ENCODE measurements around the gene SYNGR2. TPM values are rescaled to one million over a fixed set of nuclear protein-coding genes. Genes with fewer than 3 reads are reported as not detected.

SYNGR2 gene
- total and polyA plus RNA-seq, 2 donors (not counting 3 experiments of a cell fraction or from before 2014, with no cell fraction given) = 65.9 to 281 TPM

DNA sequence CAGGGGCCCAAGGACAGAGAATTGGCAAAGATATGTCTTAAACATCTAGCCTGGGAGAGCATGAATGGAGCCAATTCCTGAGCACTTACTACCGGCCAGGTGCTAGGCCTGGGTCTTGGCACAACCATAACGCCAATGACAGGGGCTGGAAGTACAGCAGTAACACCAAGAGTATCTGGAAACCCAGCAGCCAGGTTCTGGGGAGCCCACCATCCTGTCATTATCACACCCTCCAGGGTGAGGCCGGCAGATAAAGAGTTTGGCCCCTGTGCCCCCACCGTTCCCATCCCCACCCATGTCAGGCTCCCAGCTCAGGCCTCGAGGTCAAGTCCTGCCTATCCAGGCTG, 38.3 kb upstream of the SYNGR2 start:
- Histone ChIP-seq H2AFZ (ENCODE audit: low read depth, low read length) (no peak overlapping the region), H3K79me2 (ENCODE audit: control insufficient read depth, insufficient read depth, low read length) (no peaks in the 10 kb centered on the region), H3K9me3 (replicated peaks; ENCODE audit: control insufficient read depth, insufficient read depth, low read length) (no peaks in the 10 kb centered on the region), H3K36me3 (ENCODE audit: control insufficient read depth in 2 of 2, extremely low read depth in 1 of 2, insufficient read depth in 2 of 2, low read length in 2 of 2) (peaks cover 0 to 1% of the 10 kb centered on the region in 2 experiments), H3K27me3 (ENCODE audit: control insufficient read depth in 2 of 2, insufficient read depth in 2 of 2, low read length in 2 of 2) (no peaks in the 10 kb centered on the region), H3K4me1 (ENCODE audit: control insufficient read depth, extremely low read depth, insufficient read depth, low read length) (peaks cover 26% of the 10 kb centered on the region), H3K27ac (ENCODE audit: insufficient read depth, low read depth, low read length) (no peak overlapping the region), H3K4me2 (ENCODE audit: insufficient read depth, low read length) (no peak overlapping the region), H4K20me1 (replicated peaks; ENCODE audit: control insufficient read depth, extremely low read depth, insufficient read depth, low read length) (no peaks in the 10 kb centered on the region), H3K9ac (replicated peaks; ENCODE audit: extremely low read depth, insufficient read depth, low read length) (no peak overlapping the region), H3K4me3 (replicated peaks in 1 of 3; ENCODE audit: insufficient read depth in 1 of 3, low read depth in 1 of 3, low read length in 3 of 3) (no peak overlapping the region), H3K9me1 (replicated peaks; ENCODE audit: control insufficient read depth, extremely low read depth, insufficient read depth, low read length) (no peaks in the 10 kb centered on the region)
- no peak for DNase-seq (ENCODE audit: low read depth, low spot score)
- TF ChIP-seq CTCF (IDR thresholded peaks at IDR 0.05; ENCODE audit: extremely low read depth in 1 of 2, insufficient read depth in 1 of 2, low read depth in 1 of 2, low read length in 2 of 2) (no peak), GATA2 (IDR thresholded peaks at IDR 0.05; ENCODE audit: insufficient read depth, insufficient read length, low read depth, low read length) (no peak), POLR2AphosphoS5 (IDR thresholded peaks at IDR 0.05; ENCODE audit: insufficient read depth, low read depth, low read length) (no peak)
- peak; percentile 24 for FAIRE-seq
- dilution Hi-C loops (cut with MboI; ENCODE audit: extremely low pct_ligation_motif_present, low sequenced_read_pairs) = no loop called here
- no TSS peak for BruUV-seq (replicated peaks)
- ChIA-PET POLR2A (no interaction called here), CTCF (interaction anchor here (0.8 kb wide), 1 partner anchor 12 kb away, joined by 3 read pairs; no protein-coding TSS in a partner anchor)
- intact Hi-C loops (cut with micrococcal nuclease) = loop anchor here (5.0 kb wide), 1 partner anchor 37 kb away; the partner anchor contains the start of gene SYNGR2

- Histone ChIP-seq H3K27ac (ENCODE audit: insufficient read depth, low read depth, low read length) (no peak within 1 kb of the TSS), H3K4me2 (ENCODE audit: insufficient read depth, low read length) (no peak within 1 kb of the TSS), H3K9ac (replicated peaks; ENCODE audit: extremely low read depth, insufficient read depth, low read length) (no peak within 1 kb of the TSS), H4K20me1 (replicated peaks; ENCODE audit: control insufficient read depth, extremely low read depth, insufficient read depth, low read length) (no peaks in the 10 kb centered on the region), H3K9me1 (replicated peaks; ENCODE audit: control insufficient read depth, extremely low read depth, insufficient read depth, low read length) (no peaks in the 10 kb centered on the region), H3K36me3 (ENCODE audit: control insufficient read depth in 2 of 2, extremely low read depth in 1 of 2, insufficient read depth in 2 of 2, low read length in 2 of 2) (no peaks in the 10 kb centered on the region), H2AFZ (ENCODE audit: low read depth, low read length) (no peak within 1 kb of the TSS), H3K79me2 (ENCODE audit: control insufficient read depth, insufficient read depth, low read length) (no peaks in the 10 kb centered on the region), H3K9me3 (replicated peaks; ENCODE audit: control insufficient read depth, insufficient read depth, low read length) (no peaks in the 10 kb centered on the region), H3K27me3 (ENCODE audit: control insufficient read depth in 2 of 2, insufficient read depth in 2 of 2, low read length in 2 of 2) (no peaks in the 10 kb centered on the region), H3K4me3 (replicated peaks in 1 of 3; ENCODE audit: insufficient read depth in 1 of 3, low read depth in 1 of 3, low read length in 3 of 3) (no peak within 1 kb of the TSS), H3K4me1 (ENCODE audit: control insufficient read depth, extremely low read depth, insufficient read depth, low read length) (peaks cover 26% of the 10 kb centered on the region)
- intact Hi-C loops (cut with micrococcal nuclease) = loop anchor here (5.0 kb wide), 1 partner anchor 37 kb away; the partner anchor contains the start of gene SYNGR2
- ChIA-PET POLR2A (no interaction called here), CTCF (interaction anchor here (0.8 kb wide), 1 partner anchor 11 kb away, joined by 3 read pairs; no protein-coding TSS in a partner anchor)
- DNase-seq (ENCODE audit: low read depth, low spot score) (no peak), FAIRE-seq (peak; percentile 63)
- dilution Hi-C loops (cut with MboI; ENCODE audit: extremely low pct_ligation_motif_present, low sequenced_read_pairs) = no loop called here
- no TSS peak for BruUV-seq (replicated peaks)
- no peak for TF ChIP-seq MYC (IDR thresholded peaks at IDR 0.05; ENCODE audit: low read depth, low read length)
- TF ChIP-seq MAX (IDR thresholded peaks at IDR 0.05; ENCODE audit: insufficient read depth, insufficient read length) = no peak
- TF ChIP-seq POLR2AphosphoS5 (IDR thresholded peaks at IDR 0.05; ENCODE audit: insufficient read depth, low read depth, low read length) = peak; percentile 27
These were observed 37.8 kb upstream of the SYNGR2 start, which contains the start of gene TMC8 for GRCh38 chr17:78130437-78131101. TMC8 (plus strand) TSS chr17:78130771; CDS start chr17:78131589, 818 bp downstream.

Data from endothelial cell of umbilical vein (primary cell).